Measurements from ENCODE around the gene CCR3.
"Not testable (repeated sequence)": the region's sequence is repeated elsewhere in the genome, so short reads cannot be mapped to it uniquely, and the experiment has no call there.

The CCR3 gene

DNA sequence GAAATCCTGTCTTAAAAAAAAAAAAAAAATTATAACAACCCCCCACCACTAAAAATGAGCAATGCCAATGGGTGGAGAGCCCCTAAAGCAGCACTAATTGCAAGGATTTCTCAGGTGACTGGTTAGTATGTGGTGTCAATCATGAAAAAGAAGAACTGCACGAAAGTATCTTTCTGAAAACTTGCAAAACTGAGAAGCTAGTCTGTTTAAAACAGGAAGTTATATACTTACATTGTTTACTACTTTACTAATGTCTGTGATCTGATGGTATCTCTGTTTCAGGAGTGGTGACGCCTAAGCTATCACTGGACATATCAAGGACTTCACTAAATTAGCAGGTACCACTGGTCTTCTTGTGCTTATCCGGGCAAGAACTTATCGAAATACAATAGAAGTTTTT lies at the start of gene CCR3:
Gene CCR3 (plus strand): TSS at position 341 of the 400 bp plus-strand sequence. CDS start 22,699 bp downstream, outside the sequence.
- no peak for DNase-seq

DNA sequence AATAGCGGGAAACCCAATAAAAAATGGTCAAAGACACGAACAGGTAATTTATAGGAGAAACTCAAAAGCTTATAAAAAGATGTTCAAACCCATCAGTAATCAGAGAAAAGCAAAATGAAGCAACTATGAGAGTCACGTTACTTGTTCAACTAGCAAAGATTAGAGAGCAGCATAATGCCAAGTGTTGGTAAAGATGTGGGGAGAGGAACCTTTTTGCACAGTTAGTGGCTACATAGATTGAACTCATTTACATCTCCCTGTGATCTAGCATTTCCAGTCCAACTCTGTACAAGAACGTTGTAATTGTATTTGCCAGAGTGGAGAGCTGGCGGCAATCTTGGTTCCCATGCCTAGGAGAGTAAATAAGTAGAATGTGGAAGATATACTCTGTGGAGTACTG lies 49.3 kb upstream of the CCR3 start:
- DNase-seq: no peak

DNA sequence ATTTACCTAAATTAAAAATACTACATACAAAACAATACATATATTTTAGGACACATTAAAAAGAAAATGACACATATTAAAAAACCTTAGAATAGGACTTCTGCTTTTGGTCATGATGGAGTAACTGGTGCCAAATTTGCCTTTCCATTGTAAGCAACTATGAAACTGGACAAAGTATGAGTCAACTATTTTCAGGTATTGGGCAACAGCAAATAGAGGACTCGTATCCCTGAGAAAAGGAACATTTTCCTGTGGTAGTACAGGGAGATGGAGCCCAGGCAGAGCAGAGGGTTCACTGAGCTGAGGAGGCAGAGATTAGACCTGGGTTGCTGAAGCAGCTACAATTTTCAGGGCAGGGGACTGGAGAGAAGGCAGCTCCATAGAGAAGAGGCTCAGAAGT lies 48.8 kb upstream of the CCR3 start:
- DNase-seq: no peak

DNA sequence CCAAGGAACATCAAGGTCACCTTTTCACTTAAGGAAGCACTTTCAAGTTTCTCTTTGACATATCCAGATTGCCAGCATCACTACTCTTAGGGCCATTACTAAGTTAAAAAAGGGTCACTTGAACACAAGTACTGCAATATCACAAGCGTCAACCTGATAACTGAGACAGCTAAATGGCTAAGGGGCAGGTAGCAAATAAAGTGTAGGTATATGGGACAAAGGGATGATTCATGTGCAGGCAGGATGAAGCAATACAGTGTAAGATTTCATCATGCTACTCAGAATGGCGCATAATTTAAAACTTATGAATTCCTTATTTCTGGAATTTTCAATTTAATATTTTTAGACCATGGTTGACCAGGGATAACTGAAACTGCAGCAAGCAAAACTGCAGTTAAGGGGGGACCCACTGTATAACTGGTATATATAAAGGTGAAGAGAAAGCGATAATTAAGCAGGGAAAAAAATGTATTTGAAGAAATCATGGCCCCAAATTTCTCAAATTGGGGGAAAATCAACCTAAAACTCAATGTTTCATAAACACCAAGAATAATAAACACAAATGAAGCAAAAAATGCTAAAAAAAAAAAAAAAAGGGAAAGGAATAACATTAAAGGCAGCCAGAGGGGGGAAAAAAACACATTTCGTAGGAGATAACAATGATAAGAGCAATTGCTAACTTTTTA lies 47.2 kb upstream of the CCR3 start:
- DNase-seq: no peak

DNA sequence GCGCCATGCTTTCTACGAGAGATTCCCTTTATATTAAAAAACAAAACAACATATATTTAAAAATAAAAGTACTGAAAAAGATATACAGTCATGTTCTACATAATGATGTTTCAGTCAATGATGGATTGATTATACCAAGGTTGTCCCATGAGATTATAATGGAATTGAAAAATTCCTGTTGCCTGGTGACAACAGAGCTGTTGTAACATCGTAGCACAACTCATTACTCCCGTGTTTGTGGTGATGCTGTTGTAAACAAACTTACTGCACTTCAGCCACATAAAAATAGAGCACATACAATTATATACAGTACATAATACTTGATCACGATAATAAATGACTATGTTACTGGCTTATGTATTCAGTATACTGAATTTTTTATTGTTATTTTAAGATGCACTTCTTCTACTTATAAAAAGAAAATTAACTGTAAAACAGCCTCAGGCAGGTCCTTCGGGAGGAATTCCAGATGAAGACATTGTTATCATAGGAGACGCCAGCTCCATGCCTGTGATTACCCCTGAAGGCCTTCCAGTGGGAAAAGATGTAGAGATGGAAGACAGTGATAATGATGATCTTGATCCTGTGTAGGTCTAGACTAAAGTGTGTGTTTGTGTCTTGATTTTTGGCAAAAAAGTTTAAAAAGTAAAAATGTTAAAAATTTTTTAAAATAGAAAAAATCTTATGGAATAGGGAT lies 45.9 kb upstream of the CCR3 start:
- no peak for DNase-seq

DNA sequence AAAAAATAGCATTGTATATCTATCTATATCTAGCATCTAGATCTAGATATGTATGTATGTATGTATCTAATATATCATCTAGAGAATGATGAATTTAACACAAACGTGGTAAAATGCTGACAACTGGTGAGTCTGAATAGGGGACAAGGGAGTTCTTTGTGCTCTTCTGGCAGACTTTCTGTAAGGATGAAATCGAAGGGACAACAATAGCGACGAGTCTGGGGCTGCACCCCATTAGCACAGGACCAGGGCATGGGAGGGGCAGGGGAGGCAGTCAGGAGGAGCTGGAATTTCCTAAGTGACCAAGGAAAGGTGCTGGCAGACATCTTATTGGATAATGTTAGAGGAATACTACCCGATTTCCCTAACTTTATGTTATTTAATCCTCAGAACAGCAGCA lies 42.0 kb upstream of the CCR3 start:
- no peak for DNase-seq

DNA sequence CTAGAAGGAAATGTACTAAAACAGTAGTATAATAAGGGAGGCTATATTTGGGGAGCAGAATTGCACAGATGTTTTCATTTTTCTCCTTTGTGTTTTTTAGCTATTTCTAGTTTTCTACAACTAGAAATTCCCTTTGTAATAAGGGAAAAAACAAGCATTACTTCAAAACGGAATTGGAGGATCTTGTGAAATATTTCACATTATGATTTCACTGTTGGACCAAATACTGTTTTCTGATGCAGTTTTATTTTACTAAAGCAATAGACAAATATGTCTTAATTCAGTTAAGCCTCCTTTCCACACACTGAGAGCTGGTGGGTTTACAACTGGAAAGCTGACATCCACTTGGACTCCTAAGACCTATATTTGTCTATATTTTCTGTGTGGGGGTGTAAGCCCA lies 41.5 kb upstream of the CCR3 start:
- no peak for DNase-seq

DNA sequence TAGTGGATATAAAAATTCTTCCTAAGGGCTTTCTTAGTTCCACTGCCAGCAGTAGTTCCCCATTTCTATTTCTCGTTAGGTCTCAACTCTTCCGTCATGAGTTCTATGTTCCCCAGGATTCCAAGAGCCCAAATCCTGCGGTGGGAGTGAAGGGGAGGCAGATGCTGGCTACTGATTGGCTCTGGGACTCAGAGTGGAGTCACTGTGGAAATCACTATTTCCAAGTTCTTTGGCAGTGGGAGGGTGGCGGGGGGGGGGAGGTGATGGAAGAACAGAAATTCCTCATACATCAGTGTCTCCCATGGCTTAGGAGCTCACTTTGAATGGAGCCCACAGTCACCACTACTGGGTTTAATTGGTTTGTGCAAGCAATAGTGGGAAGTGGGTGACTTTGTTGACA lies 39.7 kb upstream of the CCR3 start:
- no peak for DNase-seq

DNA sequence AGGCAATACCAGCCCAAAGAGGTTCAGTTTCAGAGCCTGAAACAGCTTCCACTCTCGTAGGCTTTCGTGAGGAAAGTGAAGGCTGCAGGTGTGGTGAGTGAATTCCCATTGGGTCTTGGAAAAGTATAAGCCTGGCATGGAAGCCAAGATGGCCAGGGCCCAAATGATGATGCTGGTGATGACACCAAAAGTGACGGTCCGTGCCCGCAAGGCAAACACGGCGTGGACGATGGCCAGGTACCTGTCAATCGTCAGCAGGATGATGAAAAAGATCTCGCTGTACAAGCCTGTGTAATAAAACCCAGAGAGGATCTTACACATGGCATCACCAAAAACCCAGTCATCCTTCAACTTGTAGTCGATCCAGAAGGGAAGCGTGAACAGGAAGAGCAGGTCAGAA lies 38.6 kb upstream of the CCR3 start:
- DNase-seq: no peak

DNA sequence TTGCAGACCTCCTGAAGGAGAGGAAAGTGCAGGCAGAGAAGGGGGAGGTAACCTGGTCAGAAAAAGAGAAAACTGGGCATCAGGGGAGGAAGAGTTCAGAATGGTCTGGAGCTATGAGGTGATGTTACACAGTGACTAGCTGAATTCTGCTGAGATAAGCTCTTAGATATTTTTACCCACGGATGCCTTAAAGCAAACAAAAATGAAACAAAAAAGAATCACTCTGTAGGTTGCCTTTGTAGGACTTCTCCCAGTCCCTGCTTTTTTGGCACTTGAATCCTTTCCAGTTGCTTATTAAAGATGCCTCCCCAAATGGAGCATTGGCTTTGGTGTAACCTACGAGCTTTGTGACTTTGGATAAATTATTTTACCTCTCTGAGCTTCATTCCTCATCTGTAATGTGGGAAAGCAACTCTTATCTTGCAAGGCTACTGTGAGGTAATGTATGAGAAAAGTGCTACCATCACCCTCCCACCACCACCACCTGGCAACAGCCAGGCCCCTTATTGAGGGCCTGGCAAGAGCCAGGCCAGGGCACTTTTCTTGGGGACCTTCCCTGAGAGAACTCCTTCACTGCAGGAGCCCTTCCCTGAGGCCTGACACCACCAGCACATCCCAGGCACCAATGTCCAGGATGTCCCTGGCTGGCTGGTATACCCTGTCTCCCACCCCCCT lies 36.8 kb upstream of the CCR3 start:
- no peak for DNase-seq

DNA sequence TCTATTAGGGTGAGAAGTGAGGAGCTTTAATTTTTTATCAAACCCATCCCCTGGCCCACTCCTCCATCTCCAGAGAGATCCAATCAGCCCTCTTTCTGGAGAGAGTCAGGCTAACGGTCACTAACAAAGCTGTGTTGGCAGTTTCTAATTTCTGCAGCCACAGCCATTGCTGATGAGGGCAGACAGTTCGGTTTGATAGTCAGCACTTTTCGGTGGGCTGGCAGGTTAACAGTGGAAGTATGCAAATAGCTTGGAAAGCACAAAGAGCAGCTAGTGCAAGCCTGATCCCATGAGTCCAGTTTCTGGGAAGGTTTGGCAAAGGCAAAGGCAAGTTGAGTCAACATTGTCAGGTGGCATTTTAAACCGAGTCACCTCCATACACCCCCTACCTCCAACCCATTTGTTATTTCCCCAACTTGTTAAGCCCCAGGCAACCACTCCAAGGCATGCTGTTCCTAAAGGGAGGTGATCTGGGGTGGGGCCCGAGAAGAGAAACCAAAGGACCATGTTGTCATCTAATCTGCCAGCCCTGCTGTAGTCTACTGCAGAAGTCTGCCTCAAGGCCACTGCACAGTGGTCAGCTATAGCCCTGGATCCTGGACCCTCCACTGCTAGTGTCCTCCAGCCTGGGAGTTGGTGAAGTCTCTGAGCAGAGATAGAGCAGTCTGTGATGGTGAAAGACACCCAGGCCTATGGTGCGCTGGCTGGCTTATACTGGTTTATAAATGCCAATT lies 35.8 kb upstream of the CCR3 start:
- no peak for DNase-seq

DNA sequence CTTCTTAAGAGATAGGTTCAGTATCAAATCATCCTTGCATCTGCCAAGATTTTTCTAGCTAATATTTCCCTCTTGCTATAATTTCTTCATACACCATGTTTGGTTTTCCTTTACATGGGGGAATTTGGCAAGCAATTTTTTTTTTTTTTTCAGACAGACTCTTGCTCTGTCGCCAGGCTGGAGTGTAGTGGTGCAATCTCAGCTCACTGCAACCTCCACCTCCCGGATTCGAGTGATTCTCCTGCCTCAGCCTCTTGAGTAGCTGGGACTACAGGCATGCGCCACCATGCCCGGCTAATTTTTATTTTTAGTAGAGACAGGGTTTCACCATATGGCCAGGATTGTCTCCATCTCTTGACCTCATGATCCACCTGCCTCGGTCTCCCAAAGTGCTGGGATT lies 34.7 kb upstream of the CCR3 start:
- not testable (repeated sequence) for DNase-seq

DNA sequence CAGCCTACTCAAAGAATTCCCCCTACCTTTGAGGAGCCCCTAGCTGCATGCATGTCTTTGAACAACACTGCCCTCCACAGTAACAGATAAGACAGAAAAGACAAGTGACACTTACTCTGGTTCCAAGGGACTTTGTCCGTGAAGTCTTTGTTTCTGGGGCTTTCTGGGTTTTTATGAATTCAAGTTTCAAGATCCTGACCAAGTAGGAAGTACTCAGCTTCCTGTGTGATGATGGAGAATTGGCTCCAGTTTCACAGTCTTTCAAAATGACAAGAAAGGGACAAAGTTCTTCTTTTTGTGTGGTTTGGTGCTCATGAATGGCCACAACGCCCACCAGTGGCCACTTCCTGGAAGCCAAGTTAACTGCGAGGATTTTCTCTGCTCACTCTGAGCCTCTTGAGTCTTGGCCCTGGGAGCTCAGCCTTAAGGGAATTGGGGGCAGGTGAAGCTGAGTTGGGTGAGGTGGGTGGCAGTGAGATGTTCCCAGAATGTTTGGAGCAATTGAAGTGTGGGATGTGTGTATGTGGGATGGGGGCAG lies 34.0 kb upstream of the CCR3 start, which contains the start of gene CCR1:
Gene CCR1 (minus strand): TSS at position 147 of the 538 bp plus-strand sequence. CDS start 4,000 bp downstream, outside the sequence.
- DNase-seq: no peak

DNA sequence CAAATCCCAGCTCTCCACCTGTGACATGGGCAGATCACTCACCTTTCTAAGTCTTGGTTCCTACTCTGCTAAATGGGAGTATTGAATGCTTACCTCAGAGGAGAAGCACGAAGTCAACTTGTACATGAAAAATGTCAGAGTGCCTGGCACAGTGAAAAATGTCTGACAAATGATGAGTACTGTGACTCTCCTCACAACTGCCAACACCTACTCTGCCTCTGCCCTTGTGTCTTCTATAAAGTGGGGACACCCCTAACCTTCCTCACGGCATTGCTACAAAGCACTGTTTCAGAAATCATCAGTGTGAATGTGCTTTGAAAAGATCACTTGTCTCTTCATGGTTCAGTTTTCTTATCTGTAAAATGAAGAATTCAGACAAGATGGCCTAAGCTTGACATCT lies 33.2 kb upstream of the CCR3 start:
- no peak for DNase-seq

DNA sequence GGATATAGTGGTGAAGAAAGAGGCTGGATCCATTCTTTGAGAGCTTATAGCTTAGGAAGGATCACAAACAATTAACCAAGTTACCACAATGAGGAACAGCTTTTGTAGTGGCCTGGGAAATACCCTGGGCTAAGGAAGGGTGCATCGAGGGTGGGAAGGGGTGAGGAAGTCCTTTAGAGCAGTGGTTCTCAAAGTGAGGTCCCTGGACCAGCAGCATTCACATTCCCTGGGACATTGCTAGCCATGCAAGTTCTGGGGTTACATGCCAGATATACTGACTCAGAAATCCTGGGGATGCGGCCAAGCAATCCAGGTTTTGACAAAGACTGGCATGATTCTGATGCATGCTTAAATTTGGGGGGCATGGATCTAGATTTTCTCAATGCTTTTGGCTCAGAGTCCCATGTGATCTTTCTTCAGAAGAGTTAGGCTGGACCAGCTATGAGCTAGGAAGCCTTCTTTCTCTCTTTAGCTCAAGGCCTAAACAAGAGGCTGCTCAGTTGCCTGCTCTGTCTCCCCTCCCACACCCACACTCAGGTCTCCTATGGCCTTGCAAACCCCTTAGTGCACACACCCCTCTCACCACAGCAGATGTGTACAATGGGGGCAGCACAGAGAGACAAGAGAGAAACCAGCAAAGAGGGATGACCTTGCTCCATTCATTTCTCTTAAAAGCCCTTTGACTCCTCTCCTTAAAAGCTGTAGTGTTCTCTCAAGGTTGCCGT lies 32.4 kb upstream of the CCR3 start:
- DNase-seq: no peak

DNA sequence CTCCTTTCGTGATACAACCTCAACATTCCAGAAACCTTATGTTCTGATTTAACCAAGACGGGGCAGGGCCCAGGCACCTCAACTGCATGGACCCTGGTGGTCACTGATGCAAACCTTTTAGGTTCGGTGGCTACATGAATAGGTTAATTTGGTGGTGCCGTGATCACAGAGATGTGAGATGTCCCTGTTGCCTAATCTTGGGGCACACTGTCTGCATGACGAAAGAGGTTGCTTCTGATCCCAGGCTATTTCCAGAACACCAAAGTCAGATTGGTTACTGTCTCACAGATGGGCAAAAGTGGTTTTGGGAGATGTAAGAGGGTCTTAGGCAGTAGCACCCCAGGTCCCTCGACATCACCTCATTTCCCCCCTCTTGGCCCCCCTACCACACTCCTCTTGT lies 30.2 kb upstream of the CCR3 start:
- DNase-seq: no peak

DNA sequence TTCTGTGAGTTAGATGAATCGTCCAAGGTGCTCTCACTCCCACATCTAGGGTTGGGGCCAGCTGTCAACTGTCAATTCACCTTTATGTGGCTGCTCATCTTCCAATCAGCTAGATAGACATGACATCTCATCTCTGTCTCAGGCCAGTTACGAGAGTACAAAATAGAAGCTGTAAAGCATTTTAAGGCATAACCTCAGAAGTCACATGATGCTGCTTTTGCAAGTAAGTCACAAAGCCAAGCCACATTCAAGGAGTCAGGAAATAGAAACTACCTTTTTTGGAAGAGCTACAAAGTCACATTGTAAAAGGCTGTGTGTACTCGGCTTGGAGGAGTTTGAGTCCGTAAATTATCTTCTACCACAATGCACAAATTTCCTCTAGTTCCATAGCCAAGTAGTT lies 29.1 kb upstream of the CCR3 start:
- no peak for DNase-seq

DNA sequence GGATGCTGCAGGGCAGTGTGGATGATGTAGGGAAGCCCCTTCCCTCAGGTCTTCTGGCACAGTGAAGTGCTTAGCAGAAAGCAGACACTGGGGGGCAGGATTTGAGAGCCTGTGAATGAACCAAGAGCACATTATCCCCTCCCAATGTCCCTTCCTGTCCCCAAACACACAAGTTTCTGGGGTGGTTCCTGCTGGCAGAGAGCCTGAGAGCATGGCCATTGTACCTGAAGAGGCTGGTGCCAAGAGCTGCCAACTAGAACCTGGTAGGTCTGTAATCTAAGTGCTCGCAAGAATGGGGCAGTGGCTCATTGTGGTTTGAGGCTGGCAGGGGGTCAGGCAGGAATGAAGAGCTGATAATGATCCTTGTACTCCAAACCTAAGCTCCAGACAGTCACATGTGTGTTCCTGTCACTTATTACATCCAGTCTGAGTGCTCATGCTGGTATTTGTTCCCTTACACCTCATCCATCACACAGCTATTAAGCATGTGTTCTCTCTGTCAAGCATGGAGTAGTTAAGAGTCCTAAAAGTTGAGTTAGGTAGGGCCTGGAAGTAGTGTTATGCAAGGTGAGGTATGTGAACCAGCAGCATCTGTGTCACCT lies 27.4 kb upstream of the CCR3 start:
- no peak for DNase-seq

DNA sequence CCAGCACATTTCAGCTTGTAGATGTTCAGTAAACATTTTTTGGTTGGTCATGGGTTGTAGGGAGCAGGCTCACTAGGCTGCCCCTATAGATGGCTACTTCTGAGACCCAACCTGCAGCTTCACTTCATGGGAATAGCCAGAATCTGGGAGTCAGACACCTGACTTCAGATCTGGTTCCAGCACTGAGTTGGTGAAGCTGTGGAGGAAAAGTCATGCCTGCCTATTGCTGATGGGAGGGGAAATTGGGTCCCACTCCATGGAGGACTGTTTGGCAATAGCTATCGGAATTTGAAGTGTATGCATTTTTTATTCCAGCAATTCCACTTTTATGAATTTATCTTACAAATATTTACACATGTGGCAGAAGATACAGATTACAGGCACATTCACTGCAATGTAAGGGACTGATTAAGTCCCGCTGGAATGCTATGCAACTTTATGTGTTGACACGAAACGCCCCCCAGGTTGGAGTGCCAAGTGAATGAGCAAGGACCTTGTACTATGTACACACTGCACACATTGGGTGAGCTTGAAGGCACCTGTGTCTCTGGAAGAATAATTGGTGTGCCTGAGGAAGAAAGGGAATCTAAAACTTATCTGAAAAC lies 26.3 kb upstream of the CCR3 start:
- no peak for DNase-seq

DNA sequence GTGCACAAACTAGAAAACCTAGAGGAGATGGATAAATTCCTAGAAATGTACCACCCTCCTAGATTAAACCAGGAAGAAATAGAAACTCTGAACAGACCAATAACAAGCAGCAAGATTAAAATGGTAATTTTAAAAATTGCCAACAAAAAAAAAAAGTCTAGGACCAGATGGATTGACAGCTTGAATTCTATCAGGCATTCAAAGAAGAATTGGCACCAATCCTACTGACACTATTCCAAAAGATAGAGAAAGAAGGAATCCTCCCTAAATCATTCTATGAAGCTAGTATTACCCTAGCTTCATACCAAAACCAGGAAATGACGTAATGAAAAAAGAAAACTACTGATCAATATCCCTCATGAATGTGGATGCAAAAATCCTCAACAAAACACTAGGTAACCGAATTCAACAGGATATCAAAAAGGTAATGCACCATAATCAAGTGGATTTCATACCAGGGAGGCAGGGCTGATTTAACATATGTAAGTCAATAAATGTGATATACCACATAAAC lies 24.0 kb upstream of the CCR3 start:
- DNase-seq: no peak

DNA sequence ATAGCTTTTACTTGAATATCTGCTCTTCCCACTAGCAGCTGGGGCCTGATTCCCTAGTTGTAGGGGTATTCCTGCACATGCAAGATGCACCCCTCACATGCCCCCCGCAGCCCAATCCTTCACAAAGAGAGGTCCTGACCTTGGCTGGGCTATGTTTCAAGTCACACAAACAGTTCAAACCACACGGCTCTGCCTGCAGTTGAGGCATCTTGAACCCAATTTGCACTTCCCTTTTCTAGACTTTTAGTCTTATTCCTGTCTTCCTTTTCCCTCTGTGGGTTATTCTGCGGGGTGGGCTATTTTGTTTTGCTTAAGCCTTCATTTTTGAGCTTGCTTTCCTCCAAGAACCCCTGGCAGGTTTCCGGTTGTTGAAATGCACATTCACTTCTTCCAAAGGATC lies 20.9 kb upstream of the CCR3 start:
- no peak for DNase-seq

Measured in NCI-H1092 treated with DMSO at 0.1 percent for 48 hours (cell line).